GM19099 (cell line): Measurements from ENCODE around the gene BEND7.

Experiments
- POLR2A ChIP-seq: IDR thresholded peaks from 3 replicates; pipeline ENCODE4 v1.6.1; 2011; ENCODE audit warnings: low read depth; ENCODE audit not compliant: insufficient read length; ENCODE audit errors: extremely low read depth

BEND7 gene

GRCh38 chr10:13500201-13500600, 28.6 kb downstream of the BEND7 start:
- no peak for TF ChIP-seq POLR2A

GRCh38 chr10:13499150-13499549, 29.7 kb downstream of the BEND7 start:
- TF ChIP-seq POLR2A = no peak

- TF ChIP-seq POLR2A = no peak
Observed at GRCh38 chr10:13496931-13497330, 31.9 kb downstream of the BEND7 start.

- no peak for TF ChIP-seq POLR2A
Observed at GRCh38 chr10:13496164-13496563, 32.6 kb downstream of the BEND7 start.

GRCh38 chr10:13492493-13493180, 36.2 kb downstream of the BEND7 start:
- no peak for TF ChIP-seq POLR2A

- no peak for TF ChIP-seq POLR2A
Observed at GRCh38 chr10:13491747-13492360, 37.0 kb downstream of the BEND7 start.

GRCh38 chr10:13490503-13490902, 38.3 kb downstream of the BEND7 start:
- no peak for TF ChIP-seq POLR2A

- no peak for TF ChIP-seq POLR2A
Observed at GRCh38 chr10:13489035-13489599, 39.7 kb downstream of the BEND7 start.

- TF ChIP-seq POLR2A = no peak
Observed at GRCh38 chr10:13485623-13486022, 43.2 kb downstream of the BEND7 start.

- no peak for TF ChIP-seq POLR2A
Observed at GRCh38 chr10:13483951-13484350, 44.9 kb downstream of the BEND7 start.

GRCh38 chr10:13483073-13483472, 45.7 kb downstream of the BEND7 start:
- no peak for TF ChIP-seq POLR2A

- no peak for TF ChIP-seq POLR2A
Observed at GRCh38 chr10:13481690-13482089, 47.1 kb downstream of the BEND7 start.

- no peak for TF ChIP-seq POLR2A
Observed at GRCh38 chr10:13475124-13475523, 53.7 kb downstream of the BEND7 start.

- no peak for TF ChIP-seq POLR2A
Observed at GRCh38 chr10:13473986-13474385, 54.8 kb downstream of the BEND7 start.

- no peak for TF ChIP-seq POLR2A
Observed at GRCh38 chr10:13472359-13472758, 56.5 kb downstream of the BEND7 start.

GRCh38 chr10:13470270-13470669, 58.5 kb downstream of the BEND7 start:
- no peak for TF ChIP-seq POLR2A
